ENCODE data around the gene MCF2L. TPM values are rescaled to one million over a fixed set of nuclear protein-coding genes. Genes with fewer than 3 reads are reported as not detected.
A peak's percentile ranks its signal among the peaks of the same experiment; 100 is the strongest.

The MCF2L gene
- total RNA-seq, 1 donor from 2014 or later = 83.0 TPM

DNA sequence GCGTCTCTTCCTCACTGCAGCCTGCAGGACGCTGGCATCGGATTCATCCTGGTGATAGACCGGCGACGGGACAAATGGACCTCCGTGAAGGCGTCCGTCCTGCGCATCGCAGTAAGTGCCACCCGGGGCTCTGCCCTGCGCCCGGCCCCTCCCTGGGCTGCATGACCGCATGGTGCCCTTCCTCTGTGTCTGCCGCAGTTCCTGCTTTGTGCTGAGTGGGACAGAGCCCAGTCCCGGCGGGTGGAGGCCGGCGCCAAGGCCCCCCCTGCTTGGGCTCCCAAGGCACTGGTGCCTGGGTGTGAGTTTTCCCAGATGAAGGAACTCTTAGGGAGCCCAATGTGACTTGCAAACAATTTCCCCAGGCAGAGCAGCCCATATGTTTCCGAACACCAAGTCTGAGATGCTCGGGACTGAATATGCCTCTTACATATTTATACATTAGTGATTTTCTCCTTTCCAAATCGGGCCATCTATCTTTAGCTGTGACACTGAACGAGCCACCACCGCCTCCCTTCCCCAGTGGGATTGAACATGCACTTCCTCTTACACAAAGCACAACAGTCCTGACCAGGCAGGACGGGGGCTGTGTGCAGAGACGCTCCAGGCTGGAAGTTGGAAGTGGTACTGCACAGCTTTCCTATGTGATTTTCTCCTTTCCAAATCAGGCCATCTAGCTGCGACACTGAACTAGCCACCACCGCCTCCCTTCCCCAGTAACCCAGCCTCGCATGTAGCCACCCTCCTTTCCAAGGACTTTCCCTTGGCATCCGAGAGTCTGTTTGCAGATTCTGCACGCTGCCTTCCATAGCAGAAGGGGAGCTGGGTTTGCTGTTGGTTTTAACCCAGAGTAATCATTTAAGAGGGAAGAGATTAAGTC is 76.5 kb downstream of the MCF2L start:
- no peaks in the 10 kb centered on the region for H3K9me3 Mint-ChIP-seq (ENCODE audit: unreplicated experiment)
- TF ChIP-seq, protein P1, sequence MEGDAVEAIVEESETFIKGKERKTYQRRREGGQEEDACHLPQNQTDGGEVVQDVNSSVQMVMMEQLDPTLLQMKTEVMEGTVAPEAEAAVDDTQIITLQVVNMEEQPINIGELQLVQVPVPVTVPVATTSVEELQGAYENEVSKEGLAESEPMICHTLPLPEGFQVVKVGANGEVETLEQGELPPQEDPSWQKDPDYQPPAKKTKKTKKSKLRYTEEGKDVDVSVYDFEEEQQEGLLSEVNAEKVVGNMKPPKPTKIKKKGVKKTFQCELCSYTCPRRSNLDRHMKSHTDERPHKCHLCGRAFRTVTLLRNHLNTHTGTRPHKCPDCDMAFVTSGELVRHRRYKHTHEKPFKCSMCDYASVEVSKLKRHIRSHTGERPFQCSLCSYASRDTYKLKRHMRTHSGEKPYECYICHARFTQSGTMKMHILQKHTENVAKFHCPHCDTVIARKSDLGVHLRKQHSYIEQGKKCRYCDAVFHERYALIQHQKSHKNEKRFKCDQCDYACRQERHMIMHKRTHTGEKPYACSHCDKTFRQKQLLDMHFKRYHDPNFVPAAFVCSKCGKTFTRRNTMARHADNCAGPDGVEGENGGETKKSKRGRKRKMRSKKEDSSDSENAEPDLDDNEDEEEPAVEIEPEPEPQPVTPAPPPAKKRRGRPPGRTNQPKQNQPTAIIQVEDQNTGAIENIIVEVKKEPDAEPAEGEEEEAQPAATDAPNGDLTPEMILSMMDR (IDR thresholded peaks at IDR 0.05; ENCODE audit: partially characterized antibody, unreplicated experiment) = no peak
- no peaks in the 10 kb centered on the region for H3K36me3 Mint-ChIP-seq (ENCODE audit: unreplicated experiment)
- peak overlapping the region; percentile 21 for H3K4me3 Mint-ChIP-seq (ENCODE audit: unreplicated experiment)
- H3K27me3 Mint-ChIP-seq (ENCODE audit: unreplicated experiment) = peaks cover 2% of the 10 kb centered on the region
- peaks cover 17% of the 10 kb centered on the region for H3K4me1 Mint-ChIP-seq (ENCODE audit: low read depth, unreplicated experiment)
- no peak for DNase-seq
- no peak overlapping the region for H3K27ac Mint-ChIP-seq (ENCODE audit: unreplicated experiment)

DNA sequence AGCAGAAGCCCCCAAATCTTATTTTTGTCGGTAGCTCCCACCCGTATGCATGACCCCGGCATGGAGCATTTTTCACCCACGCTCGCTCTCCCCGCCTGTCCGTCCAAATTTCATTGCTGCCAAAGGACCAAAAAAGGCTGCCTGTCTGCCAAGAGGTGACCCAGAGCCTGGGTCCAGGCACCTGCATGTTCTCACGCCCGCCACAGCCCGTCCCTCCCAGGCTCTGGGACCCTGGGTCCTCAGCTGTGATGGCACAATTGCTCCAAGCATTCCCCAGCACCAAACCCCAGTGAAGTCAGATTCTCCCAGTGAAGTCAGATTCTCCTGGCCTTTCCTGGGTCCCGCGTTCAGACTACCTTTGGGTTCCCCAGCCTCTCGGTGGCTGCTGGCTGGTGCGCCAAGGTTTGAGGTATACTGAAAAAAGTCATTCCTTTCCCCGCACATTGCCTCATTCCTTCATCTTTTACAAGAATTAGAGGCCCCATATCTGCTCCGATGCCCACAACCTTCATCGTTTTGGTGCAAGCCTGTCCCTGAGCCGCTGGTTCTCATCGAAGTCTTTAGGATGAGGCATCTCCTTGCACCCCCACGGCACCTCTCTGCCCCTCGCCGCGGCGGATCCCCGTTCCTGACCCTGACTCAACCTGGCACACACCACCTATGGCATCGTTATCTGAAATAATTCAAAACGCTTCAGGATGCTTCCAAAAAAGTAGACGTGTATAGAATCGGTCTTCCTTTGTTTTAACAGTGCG is 77.3 kb downstream of the MCF2L start:
- Mint-ChIP-seq H3K4me3 (ENCODE audit: unreplicated experiment) (no peak overlapping the region), H3K9me3 (ENCODE audit: unreplicated experiment) (no peaks in the 10 kb centered on the region), H3K27ac (ENCODE audit: unreplicated experiment) (no peak overlapping the region)

DNA sequence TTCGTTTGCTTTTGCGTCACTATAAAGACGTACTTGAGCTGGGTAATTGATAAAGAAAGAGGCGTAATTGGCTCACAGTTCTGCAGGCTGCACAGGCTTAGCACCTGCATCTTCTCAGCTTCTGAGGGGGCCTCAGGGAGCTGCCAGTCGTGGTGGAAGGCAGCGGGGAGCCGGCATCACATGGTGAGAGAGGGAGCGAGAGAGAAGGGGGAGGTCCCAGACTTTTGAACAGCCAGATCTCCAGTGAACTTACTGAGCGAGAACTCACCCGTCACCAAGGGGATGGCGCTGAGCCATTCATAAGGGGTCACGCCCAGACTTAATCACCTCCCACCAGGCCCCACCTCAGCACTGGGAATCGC is 77.8 kb downstream of the MCF2L start:
- H3K27ac Mint-ChIP-seq (ENCODE audit: unreplicated experiment) = no peak overlapping the region
- peak; percentile 9 for DNase-seq
- H3K4me1 Mint-ChIP-seq (ENCODE audit: low read depth, unreplicated experiment) = peaks cover 20% of the 10 kb centered on the region
- no peaks in the 10 kb centered on the region for H3K36me3 Mint-ChIP-seq (ENCODE audit: unreplicated experiment)
- TF ChIP-seq, protein P1 (IDR thresholded peaks at IDR 0.05; ENCODE audit: partially characterized antibody, unreplicated experiment) = no peak
- H3K9me3 Mint-ChIP-seq (ENCODE audit: unreplicated experiment) = no peaks in the 10 kb centered on the region
- peaks cover 2% of the 10 kb centered on the region for H3K27me3 Mint-ChIP-seq (ENCODE audit: unreplicated experiment)
- no peak overlapping the region for H3K4me3 Mint-ChIP-seq (ENCODE audit: unreplicated experiment)

More for the DNA sequence above, 77.3 kb downstream of the MCF2L start:
- TF ChIP-seq, protein P1 (IDR thresholded peaks at IDR 0.05; ENCODE audit: partially characterized antibody, unreplicated experiment) = no peak
- Mint-ChIP-seq H3K36me3 (ENCODE audit: unreplicated experiment) (no peaks in the 10 kb centered on the region), H3K27me3 (ENCODE audit: unreplicated experiment) (peaks cover 2% of the 10 kb centered on the region), H3K4me1 (ENCODE audit: low read depth, unreplicated experiment) (peaks cover 17% of the 10 kb centered on the region)
- peak; percentile 2 for DNase-seq

DNA sequence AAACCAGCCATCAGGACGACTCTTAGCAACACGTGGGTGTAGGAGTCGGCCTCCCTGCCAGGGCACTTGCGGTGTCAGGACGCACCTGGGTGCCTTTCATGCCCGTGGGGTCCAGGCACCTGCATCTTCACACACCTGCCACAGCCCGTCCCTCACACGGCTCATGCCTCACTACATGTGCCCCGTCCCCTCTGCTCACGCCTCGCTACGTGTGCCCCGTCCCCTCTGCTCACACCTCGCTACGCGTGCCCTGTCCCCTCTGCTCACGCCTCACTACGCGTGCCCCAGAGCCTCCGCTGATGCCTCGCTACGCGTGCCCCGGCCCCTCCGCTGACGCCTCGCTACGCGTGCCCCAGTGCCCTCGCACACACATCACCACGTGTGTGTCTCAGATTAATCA is 78.6 kb downstream of the MCF2L start:
- TF ChIP-seq, protein P1 (IDR thresholded peaks at IDR 0.05; ENCODE audit: partially characterized antibody, unreplicated experiment) = no peak
- peaks cover 2% of the 10 kb centered on the region for H3K27me3 Mint-ChIP-seq (ENCODE audit: unreplicated experiment)
- no peak overlapping the region for H3K27ac Mint-ChIP-seq (ENCODE audit: unreplicated experiment)
- H3K36me3 Mint-ChIP-seq (ENCODE audit: unreplicated experiment) = no peaks in the 10 kb centered on the region
- H3K4me3 Mint-ChIP-seq (ENCODE audit: unreplicated experiment) = no peak overlapping the region
- no peaks in the 10 kb centered on the region for H3K9me3 Mint-ChIP-seq (ENCODE audit: unreplicated experiment)
- H3K4me1 Mint-ChIP-seq (ENCODE audit: low read depth, unreplicated experiment) = peaks cover 21% of the 10 kb centered on the region
- DNase-seq = peak; percentile 8
